AG04449 (cell line): ENCODE measurements around the gene DNM3.

Source experiments
- CTCF ChIA-PET: fragments of 350-600 bp; formaldehyde crosslinking; extraction: SDS; loops from one replicate; lab custom pipeline; 2021; ENCODE audit warnings: antibody characterized with exemption; lab: Yijun Ruan, JAX
- POLR2A ChIA-PET: fragments of 400-600, 350-600 bp; formaldehyde crosslinking; extraction: SDS; loops from one replicate; lab custom pipeline; 2020; ENCODE audit warnings: antibody characterized with exemption, inconsistent platforms; lab: Yijun Ruan, JAX
- DNase-seq: peaks from one replicate; pipeline ENCODE4 v3.0.0-alpha.2; 2010; ENCODE audit warnings: low read depth, low spot score
- H3K4me3 ChIP-seq: 2 replicates; pipeline ENCODE4 v1.5.1; 2011; ENCODE audit warnings: low read depth, mild to moderate bottlenecking, control low read depth, low read length
- CTCF ChIP-seq: IDR thresholded peaks from one replicate; pipeline ENCODE4 v1.5.1; 2011; ENCODE audit warnings: mild to moderate bottlenecking, moderate library complexity, low read length, control low read depth, inconsistent platforms; ENCODE audit not compliant: insufficient read depth; ENCODE audit errors: missing control alignments

Gene DNM3

GRCh38 chr1:172423336-172423735 is 582.0 kb downstream of the DNM3 start:
- DNase-seq, result no peak
- POLR2A ChIA-PET, result no interaction called here
- CTCF ChIA-PET, result no interaction called here
- TF ChIP-seq CTCF, result no peak
- no peak overlapping the region for H3K4me3 ChIP-seq

- no peak for DNase-seq
- TF ChIP-seq CTCF, result no peak
- CTCF ChIA-PET, result interaction anchor here (1.0 to 10.2 kb wide), 5 partner anchors 9 to 424 kb away, joined by 3 to 193 read pairs (median 6); partner anchors contain the start of gene PIGC
- POLR2A ChIA-PET, result interaction anchor here (0.6 kb wide), 1 partner anchor 259 kb away, joined by 5 read pairs; no protein-coding TSS in a partner anchor
- no peak overlapping the region for H3K4me3 ChIP-seq
Observed at GRCh38 chr1:172425339-172425738, 584.0 kb downstream of the DNM3 start.

- ChIA-PET POLR2A (no interaction called here), CTCF (interaction anchor here (1.3 to 10.2 kb wide), 8 partner anchors 10 to 625 kb away, joined by 4 to 193 read pairs (median 8); partner anchors contain the start of gene PIGC)
- DNase-seq, result no peak
- no peak for TF ChIP-seq CTCF
- H3K4me3 ChIP-seq, result no peak overlapping the region
Observed at GRCh38 chr1:172427191-172427590, 585.9 kb downstream of the DNM3 start.

GRCh38 chr1:172429331-172430127 is 588.2 kb downstream of the DNM3 start:
- CTCF ChIA-PET, result interaction anchor here (0.7 to 10.2 kb wide), 26 partner anchors 8 to 444 kb away, joined by 3 to 193 read pairs (median 4); partner anchors contain the start of gene C1orf105
- no peak overlapping the region for H3K4me3 ChIP-seq
- POLR2A ChIA-PET, result no interaction called here
- no peak for DNase-seq
- TF ChIP-seq CTCF, result peak; percentile 59

- H3K4me3 ChIP-seq, result no peak overlapping the region
- ChIA-PET POLR2A (no interaction called here), CTCF (interaction anchor here (0.7 to 10.2 kb wide), 22 partner anchors 8 to 445 kb away, joined by 3 to 193 read pairs (median 4); no protein-coding TSS in a partner anchor)
- no peak for DNase-seq
- TF ChIP-seq CTCF, result no peak
Observed at GRCh38 chr1:172430128-172430454, 588.8 kb downstream of the DNM3 start.

- POLR2A ChIA-PET, result no interaction called here
- DNase-seq, result no peak
- H3K4me3 ChIP-seq, result no peak overlapping the region
- no peak for TF ChIP-seq CTCF
- CTCF ChIA-PET, result interaction anchor here (1.0 to 10.2 kb wide), 6 partner anchors 11 to 429 kb away, joined by 3 to 193 read pairs (median 4); partner anchors contain the start of genes C1orf105 and PIGC
Observed at GRCh38 chr1:172431204-172431603, 589.9 kb downstream of the DNM3 start.
